Stimulated activated CD8-positive, alpha-beta memory T cell treated with anti-CD3 and anti-CD28 coated beads, Interleukin-7, amount 100 ng/mL, for 48 hours (primary cell): ENCODE measurements around the gene SLC22A16.
"Not testable (repeated sequence)": the region's sequence is repeated elsewhere in the genome, so short reads cannot be mapped to it uniquely, and the experiment has no call there.

Experiments used
- DNase-seq, 2 donors: peaks; one replicate each; pipeline ENCODE4 v3.0.0-alpha.2; 2020; ENCODE audit warnings: low read depth in 1 of 2; ENCODE audit errors: extremely low read depth in 1 of 2

Gene SLC22A16

GRCh38 chr6:110476046-110476849 is at the start of gene SLC22A16:
Gene SLC22A16, minus strand, starts transcription at chr6:110476613. Its CDS starts 39 bp downstream, at chr6:110476574.
- no peak for DNase-seq

DNA sequence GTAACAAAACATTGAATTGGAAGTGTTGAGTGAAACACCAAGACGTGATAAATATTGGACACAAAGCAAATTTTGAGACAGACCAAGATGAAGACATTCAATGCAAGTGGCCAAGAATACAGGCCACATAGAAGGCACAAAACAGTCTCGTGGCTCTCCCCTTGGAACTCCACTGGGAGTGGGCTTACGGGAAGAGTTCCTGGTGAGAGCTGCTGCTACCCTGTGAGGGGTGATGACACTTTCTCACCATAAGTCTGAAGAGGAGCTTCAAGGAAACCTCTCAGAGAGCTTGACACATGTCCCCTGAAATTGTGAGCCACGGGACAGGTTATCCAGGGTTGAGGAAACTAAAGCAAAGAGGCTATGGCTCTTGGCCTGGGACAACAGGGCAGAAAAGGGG is 48.6 kb upstream of the SLC22A16 start:
- DNase-seq: no peak

DNA sequence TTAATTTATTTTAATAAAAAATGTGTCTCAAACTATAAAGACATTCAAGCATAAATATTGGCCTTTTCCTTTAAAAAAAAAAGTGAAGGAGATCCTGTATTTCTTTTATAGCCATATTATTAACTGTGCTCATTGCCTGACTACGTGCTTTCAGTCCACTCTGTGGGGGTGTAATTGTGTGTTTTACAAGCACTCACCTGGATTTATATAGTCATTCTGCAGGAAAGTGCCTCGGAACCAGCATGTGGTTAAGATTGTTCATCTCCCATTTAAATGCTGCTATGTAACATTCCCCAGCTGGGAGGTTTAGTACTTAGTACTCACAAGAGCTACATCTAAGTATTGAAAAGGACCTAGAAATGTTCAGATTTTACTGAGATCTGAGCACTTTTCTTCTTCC is 47.9 kb upstream of the SLC22A16 start:
- DNase-seq: no peak

DNA sequence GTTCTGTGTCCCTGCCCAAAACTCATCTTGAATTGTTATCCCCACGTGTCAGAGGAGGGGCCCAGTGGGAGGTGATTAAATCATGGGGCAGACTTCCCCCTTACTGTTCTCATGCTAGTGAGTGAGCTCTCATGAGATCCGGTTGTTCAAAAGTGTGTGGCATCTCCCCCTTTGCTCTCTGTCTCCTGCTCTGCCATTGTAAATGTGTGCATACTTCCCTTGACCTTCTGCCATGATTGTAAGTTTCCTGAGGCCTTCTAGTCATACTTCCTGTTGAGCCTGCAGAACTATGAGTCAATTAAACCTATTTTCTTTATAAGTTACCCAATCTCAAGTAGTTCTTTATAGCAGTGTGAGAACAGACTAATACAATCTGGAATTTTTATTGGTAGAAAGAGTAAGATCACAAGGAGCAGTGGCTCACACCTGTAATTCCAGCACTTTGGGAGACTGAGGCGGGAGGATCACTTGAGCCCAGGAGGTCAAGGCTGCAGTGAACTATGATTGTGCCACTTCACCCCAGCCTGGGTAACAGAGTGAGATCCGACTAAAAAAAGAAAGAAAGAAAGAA is 47.1 kb upstream of the SLC22A16 start:
- no peak for DNase-seq

DNA sequence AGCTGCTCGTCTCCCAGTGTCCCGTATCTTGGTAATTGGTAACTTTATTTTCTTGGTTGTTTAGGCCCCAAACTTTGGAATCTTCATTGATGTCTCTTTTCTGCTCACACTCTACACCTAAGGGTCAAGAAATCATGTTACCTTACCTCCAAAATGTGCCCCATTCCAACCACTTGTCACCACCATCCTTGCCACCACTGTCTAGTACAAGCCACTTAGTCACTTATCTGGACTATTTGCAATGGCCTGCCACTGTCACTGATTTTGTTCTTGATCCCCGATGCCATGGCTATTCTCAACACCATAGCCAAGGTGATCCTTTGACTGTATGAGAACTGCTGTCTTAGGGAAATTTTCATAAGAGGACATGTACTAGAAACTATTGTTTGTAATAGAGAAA is 46.0 kb upstream of the SLC22A16 start:
- DNase-seq: no peak

GRCh38 chr6:110520992-110521543 is 44.7 kb upstream of the SLC22A16 start:
- DNase-seq: no peak

DNA sequence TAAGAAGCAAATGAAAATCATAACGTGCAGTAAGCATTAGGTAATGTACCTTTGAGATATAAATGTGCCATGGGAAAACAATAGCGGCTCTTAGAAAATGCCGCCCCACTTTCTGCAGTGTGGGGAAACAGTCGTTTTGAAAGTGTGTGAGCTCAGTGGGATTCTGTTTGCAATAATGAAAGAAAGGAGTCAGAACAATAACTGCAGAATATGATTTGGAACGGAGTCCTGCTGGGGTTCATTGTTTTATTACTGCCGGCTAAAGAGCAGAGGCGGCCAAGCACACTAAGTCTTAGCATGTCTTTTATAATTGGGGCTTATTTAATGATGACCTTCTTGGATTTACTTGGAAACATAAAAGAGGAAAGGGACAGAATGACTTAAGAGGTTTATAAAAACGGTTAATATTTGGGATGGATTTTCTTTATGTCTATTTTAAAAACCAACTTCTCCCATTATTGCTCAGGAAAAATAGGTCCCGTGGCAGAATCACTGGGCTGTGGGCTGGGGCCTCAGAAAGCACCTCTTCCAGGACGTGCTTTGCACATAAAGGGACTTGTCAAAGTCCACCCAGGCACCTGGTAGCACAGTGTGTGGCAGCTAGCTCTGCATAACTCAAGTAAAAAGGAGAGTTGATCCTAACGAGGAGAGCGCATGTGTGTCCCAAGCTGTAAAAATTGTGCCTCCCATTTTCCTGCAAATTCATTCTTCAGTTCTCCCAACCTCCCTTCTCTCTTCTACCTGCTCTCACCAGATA is 44.0 kb upstream of the SLC22A16 start:
- no peak for DNase-seq

DNA sequence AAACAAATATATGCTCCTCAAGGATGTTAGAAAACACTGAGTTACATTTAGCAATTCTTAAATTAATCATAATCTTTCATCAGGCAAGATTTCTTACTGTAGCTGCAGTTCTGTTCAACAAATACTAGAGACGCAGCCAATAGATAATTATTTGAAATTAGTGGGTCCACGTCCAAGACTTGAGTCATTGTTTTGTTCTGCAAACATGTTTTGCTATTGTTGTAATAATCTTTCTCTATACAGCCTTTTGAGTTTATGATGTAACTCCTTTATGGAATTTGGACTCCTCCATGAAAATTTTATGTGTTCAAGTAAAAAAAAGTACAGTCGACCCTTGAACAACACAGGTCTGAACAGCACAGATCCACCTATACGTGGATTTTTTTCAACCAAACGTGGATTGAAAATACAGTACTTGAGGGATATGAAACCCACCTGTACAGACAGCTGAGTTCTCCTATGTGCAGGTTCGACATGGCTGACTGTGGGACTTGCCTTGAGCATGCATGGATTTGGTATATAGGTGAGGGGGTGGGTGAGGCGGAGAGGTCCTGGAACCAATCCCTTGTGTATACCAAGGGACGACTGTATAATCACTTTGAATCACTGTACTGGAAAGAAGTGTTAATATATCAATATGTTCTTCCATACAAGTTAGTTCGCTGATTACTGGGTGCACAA is 41.3 kb upstream of the SLC22A16 start:
- DNase-seq: no peak

DNA sequence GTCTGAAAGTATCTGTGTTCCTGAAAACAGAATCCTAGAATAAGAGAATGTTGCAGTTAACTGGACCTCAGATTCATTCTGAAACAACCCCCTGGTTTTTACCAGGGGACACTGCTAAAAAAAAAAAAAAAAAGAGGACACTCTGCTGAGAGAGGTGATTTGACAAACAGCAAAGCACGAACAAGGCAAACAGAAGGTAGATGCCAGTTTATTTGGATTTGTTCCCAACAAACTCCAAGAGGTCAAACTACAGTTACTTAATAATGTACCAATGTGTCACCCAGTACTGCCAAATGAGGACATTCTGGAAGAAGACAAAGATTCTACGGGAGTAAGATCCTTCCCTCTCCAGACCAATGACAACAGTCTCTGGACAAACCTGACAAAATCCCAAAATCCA is 40.6 kb upstream of the SLC22A16 start:
- no peak for DNase-seq

DNA sequence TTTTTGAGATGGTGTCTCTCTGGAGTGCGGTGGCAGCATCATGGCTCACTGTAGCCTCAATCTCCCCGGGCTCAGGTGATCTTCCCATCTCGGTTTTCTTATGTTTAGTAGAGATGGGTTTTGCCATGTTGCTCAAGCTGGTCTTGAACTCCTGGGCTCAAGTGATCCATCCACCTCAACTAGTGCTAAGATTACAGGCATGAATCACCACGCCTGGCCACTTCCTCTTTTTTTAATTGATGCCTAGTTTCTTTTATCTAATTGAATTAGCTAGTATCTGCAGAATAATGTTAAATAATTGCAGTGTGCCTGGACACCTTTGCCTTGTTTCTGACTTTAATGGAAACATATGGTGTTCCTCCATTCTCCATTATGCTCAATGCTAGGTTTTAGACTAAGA is 38.4 kb upstream of the SLC22A16 start:
- no peak for DNase-seq

DNA sequence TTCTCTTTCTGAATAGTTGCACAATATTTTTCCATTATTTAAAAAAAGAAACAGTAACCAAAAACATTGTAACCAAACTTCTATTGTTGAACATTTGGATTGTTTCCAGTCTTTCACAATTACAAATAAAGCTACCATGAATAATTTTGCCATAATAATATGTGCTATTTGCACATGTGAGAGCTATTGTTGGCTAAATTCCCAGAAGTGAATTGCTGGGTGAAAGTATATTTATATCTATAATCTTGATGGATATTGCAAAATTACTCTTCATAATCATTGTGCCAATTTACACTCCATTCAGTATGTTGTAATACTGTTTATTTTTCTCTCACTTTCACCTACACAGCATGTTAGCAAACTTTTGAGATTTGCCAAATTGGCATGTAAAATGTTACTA is 36.6 kb upstream of the SLC22A16 start:
- no peak for DNase-seq

DNA sequence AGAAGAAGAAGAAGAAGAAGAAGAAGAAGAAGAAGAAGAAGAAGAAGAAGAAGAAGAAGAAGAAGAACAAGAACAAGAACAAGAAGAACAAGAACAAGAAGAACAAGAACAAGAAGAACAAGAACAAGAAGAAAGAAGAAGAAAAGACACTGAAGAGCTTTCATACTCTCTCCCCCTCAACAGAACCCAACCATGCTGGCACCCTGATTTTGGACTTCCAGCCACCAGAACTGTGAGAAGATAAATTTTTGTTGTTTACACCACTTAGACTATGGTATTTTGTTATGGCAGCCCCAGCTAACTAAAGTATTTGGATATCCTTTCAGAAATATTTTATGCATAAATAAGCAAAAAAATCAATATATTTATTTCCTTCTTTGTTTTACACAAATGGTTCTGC is 36.1 kb upstream of the SLC22A16 start:
- DNase-seq: not testable (repeated sequence)

DNA sequence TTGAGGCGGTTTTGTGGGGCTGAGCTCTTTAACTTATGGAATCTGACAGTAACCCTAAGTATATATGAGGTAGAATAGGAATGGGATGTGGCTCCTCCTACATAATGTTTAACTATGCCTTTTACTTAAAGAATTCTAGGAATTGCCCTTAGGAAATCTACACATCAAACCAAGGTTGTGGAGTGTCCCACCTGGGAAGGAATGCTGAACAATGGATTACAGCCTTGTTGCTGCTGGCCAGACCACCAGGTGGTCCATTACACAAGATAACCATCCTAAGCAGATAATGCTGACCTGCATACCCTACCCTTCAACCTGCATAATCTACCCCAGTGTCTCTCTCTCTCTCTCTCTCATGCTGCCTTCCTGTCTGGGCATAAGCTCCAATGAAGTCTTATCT is 35.0 kb upstream of the SLC22A16 start:
- DNase-seq: no peak

DNA sequence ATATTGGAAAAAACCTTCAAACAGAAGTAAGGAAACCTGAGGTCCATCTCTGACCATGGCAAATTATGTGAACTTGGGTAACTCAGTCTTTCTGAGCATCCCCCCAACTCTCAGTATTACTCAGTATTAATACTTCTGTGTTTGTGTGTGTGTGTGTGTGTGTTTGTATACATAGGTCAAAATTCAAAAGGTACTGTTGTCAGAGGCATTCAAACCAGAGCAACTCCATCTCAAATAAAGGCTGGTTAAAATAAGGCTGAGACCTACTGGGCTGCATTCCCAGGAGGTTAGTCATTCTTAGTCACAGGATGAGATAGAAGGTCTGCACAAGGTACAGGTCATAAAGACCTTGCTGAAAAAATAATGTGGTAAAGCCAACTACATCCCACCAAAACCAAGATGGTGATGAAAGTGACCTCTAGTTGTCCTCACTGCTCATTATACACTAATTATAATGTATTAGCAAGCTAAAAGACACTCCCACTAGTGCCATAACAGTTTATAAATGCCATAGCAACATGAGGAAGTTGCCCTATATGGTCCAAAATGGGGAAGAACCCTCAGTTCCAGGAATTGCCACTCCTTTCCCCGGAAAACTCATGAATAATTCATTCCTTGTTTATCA is 33.3 kb upstream of the SLC22A16 start:
- no peak for DNase-seq

DNA sequence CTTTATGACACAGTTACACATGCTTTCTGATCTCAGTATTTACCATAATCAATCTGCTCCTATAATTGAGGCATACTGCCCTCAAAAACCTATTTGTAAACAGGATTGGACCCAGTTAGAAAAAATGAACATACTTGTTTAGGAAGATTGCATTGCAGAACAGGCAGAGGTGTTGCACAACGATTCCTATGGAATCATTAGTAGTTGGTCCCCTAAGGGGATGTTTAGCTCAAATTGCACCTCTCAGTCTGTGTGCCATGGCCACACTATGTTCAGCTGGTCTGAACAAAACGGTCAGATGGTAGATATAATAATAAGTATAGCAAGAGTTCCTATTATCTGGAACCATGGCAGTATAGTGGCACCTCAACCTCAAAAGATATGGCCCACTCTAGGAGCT is 28.5 kb upstream of the SLC22A16 start:
- not testable (repeated sequence) for DNase-seq

DNA sequence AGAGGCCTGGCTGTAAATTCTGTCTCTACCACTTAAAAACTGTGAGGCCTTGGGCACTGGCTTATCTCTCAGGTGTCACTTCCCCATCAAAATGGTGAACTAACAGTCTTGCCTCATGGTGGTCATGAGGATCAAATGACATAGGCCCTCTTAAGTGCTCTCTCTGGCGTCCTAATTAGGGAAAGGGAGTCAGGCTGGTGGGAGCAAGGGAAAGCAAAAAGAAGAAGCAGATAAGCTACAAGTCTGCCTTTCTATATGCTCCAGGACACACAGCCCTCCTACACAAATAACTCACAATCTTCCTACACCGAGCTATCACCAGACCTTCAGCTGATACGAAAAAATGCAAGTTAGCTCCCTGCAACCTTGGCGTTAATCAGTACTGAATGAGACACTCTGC is 19.5 kb upstream of the SLC22A16 start:
- no peak for DNase-seq

GRCh38 chr6:110493253-110493800 is 16.9 kb upstream of the SLC22A16 start:
- DNase-seq: no peak

GRCh38 chr6:110492584-110492983 is 16.2 kb upstream of the SLC22A16 start:
- DNase-seq: no peak

- DNase-seq: no peak
These were observed 15.4 kb upstream of the SLC22A16 start for GRCh38 chr6:110491644-110492317.

GRCh38 chr6:110491299-110491643 is 14.9 kb upstream of the SLC22A16 start:
- DNase-seq: no peak
